ENCODE results near the gene UBAC2.

- no peak for TF ChIP-seq CTCF (IDR thresholded peaks at IDR 0.05)
- no peak for TF ChIP-seq EP300 (IDR thresholded peaks at IDR 0.05)
- TF ChIP-seq POLR2A (IDR thresholded peaks at IDR 0.05): no peak
Observed at GRCh38 chr13:99340638-99341037, 140.0 kb downstream of the UBAC2 start.

Measured in tibial nerve (tissue), 4 donors.